ENCODE measurements around the gene SLC38A1. TPM values are rescaled to one million over a fixed set of nuclear protein-coding genes. Genes with fewer than 3 reads are reported as not detected.

The SLC38A1 gene
- total RNA-seq, 4 donors from 2014 or later = 173 to 200 (median 193) TPM

GRCh38 chr12:46133751-46134150 is 135.1 kb downstream of the SLC38A1 start:
- no peaks in the 10 kb centered on the region for H3K9me3 ChIP-seq
- DNase-seq (ENCODE audit: extremely low spot score) = no peak
- WGBS = 77% methylated on average over 2 of the region's 2 CpGs
- intact Hi-C loops (cut with DNase I) = no loop called here
- no peak for TF ChIP-seq EP300 (IDR thresholded peaks at IDR 0.05)
- no peak for TF ChIP-seq POLR2A (IDR thresholded peaks at IDR 0.05; ENCODE audit: low read depth)
- TF ChIP-seq CTCF (IDR thresholded peaks at IDR 0.05) = no peak
- no peak for TF ChIP-seq POLR2AphosphoS5 (IDR thresholded peaks at IDR 0.05)
- H3K4me3 ChIP-seq = no peak overlapping the region
- H3K27ac ChIP-seq (replicated peaks in 1 of 4) = no peak overlapping the region
- H3K36me3 ChIP-seq = no peaks in the 10 kb centered on the region
- no peaks in the 10 kb centered on the region for H3K27me3 ChIP-seq
- H3K4me1 ChIP-seq = no peaks in the 10 kb centered on the region

Other genes with a start within 250 kb of the SLC38A1 start
- gene SLC38A2, start 103.7 kb upstream of the SLC38A1 start, total RNA-seq = 100 to 1,000 TPM; 177 to 241 (median 225) TPM

Measured in esophagus muscularis mucosa (tissue), 4 donors.